ENCODE data around the gene UNC79.

The UNC79 gene

GRCh38 chr14:93734086-93734822 lies 303.5 kb downstream of the UNC79 start:
- Histone ChIP-seq H4K20me1 (no peaks in the 10 kb centered on the region; a peak in 1 of 22 replicates), H3K4me1 (0 out of 20 replicates have a peak, but pooled peaks cover 0 to 5% (median 0%) of the 10 kb centered on the region in 10 experiments), H3K9ac (no peak overlapping the region), H3K9me3 (replicated peaks in 1 of 11) (no peaks in the 10 kb centered on the region), H3K27me3 (no peaks in the 10 kb centered on the region), H3K27ac (no peak overlapping the region), H3K4me2 (no peak overlapping the region), H3K4me3 (no peak overlapping the region), H3K36me3 (no peaks in the 10 kb centered on the region)
- TF ChIP-seq Cebpa-rat (IDR thresholded peaks at IDR 0.05), result no peak

- no peaks in the 10 kb centered on the region for H3K9me3 ChIP-seq (replicated peaks in 1 of 11)
- H3K27me3 ChIP-seq, result no peaks in the 10 kb centered on the region
- H3K27ac ChIP-seq, result no peak overlapping the region
- H3K9ac ChIP-seq, result no peak overlapping the region
- H3K36me3 ChIP-seq, result no peaks in the 10 kb centered on the region
- TF ChIP-seq Cebpa-rat (IDR thresholded peaks at IDR 0.05), result no peak
- H3K4me1 ChIP-seq, result 0 out of 20 replicates have a peak, but pooled peaks cover 0 to 5% (median 0%) of the 10 kb centered on the region in 10 experiments
- no peak overlapping the region for H3K4me3 ChIP-seq
- H4K20me1 ChIP-seq, result no peaks in the 10 kb centered on the region; a peak in 1 of 22 replicates
- 0 out of 22 replicates have a peak overlapping the region, but pooled peaks of 1 of the 11 experiments have one; percentile 3 for H3K4me2 ChIP-seq
Observed at GRCh38 chr14:93735206-93735605, 304.5 kb downstream of the UNC79 start.

GRCh38 chr14:93736378-93737014 lies 305.8 kb downstream of the UNC79 start:
- Histone ChIP-seq H3K27me3 (no peaks in the 10 kb centered on the region), H4K20me1 (no peaks in the 10 kb centered on the region), H3K4me2 (no peak overlapping the region), H3K4me3 (no peak overlapping the region), H3K4me1 (peaks cover 0 to 9% (median 0%) of the 10 kb centered on the region in 10 experiments; a peak in 5 of 20 replicates), H3K9ac (no peak overlapping the region), H3K27ac (no peak overlapping the region), H3K9me3 (replicated peaks in 1 of 11) (no peaks in the 10 kb centered on the region), H3K36me3 (no peaks in the 10 kb centered on the region)
- no peak for TF ChIP-seq Cebpa-rat (IDR thresholded peaks at IDR 0.05)

- Histone ChIP-seq H3K27ac (no peak overlapping the region), H3K9me3 (replicated peaks in 1 of 11) (no peaks in the 10 kb centered on the region), H3K4me1 (peaks cover 0 to 18% (median 0%) of the 10 kb centered on the region in 10 experiments; a peak in 6 of 20 replicates), H3K36me3 (no peaks in the 10 kb centered on the region), H3K9ac (no peak overlapping the region), H3K4me2 (no peak overlapping the region), H4K20me1 (no peaks in the 10 kb centered on the region), H3K4me3 (no peak overlapping the region), H3K27me3 (no peaks in the 10 kb centered on the region)
- TF ChIP-seq Cebpa-rat (IDR thresholded peaks at IDR 0.05), result no peak
Observed at GRCh38 chr14:93737634-93738033, 306.9 kb downstream of the UNC79 start.

GRCh38 chr14:93741556-93742230 lies 311.0 kb downstream of the UNC79 start:
- Histone ChIP-seq H3K9ac (no peak overlapping the region), H3K4me3 (no peak overlapping the region), H3K4me2 (peak overlapping the region in 5 of 11 experiments; percentile 6 to 38 (median 32); a peak in 10 of 22 replicates), H3K27ac (no peak overlapping the region), H4K20me1 (no peaks in the 10 kb centered on the region), H3K9me3 (replicated peaks in 1 of 11) (no peaks in the 10 kb centered on the region), H3K36me3 (no peaks in the 10 kb centered on the region), H3K4me1 (peaks cover 0 to 18% (median 7%) of the 10 kb centered on the region in 10 experiments; a peak in 11 of 20 replicates), H3K27me3 (no peaks in the 10 kb centered on the region)
- TF ChIP-seq Cebpa-rat (IDR thresholded peaks at IDR 0.05), result no peak

- H3K4me1 ChIP-seq, result peaks cover 0 to 18% (median 7%) of the 10 kb centered on the region in 10 experiments; a peak in 11 of 20 replicates
- no peak overlapping the region for H3K9ac ChIP-seq
- H3K36me3 ChIP-seq, result no peaks in the 10 kb centered on the region
- no peaks in the 10 kb centered on the region for H3K9me3 ChIP-seq (replicated peaks in 1 of 11)
- H3K27me3 ChIP-seq, result no peaks in the 10 kb centered on the region
- H4K20me1 ChIP-seq, result no peaks in the 10 kb centered on the region
- no peak overlapping the region for H3K4me2 ChIP-seq
- no peak overlapping the region for H3K4me3 ChIP-seq
- no peak for TF ChIP-seq Cebpa-rat (IDR thresholded peaks at IDR 0.05)
- no peak overlapping the region for H3K27ac ChIP-seq
Observed at GRCh38 chr14:93742761-93743160, 312.0 kb downstream of the UNC79 start.

GRCh38 chr14:93743270-93744060 lies 312.7 kb downstream of the UNC79 start:
- H3K4me1 ChIP-seq, result peaks cover 0 to 18% (median 7%) of the 10 kb centered on the region in 10 experiments; a peak in 11 of 20 replicates
- no peak overlapping the region for H3K4me2 ChIP-seq
- no peaks in the 10 kb centered on the region for H4K20me1 ChIP-seq
- no peaks in the 10 kb centered on the region for H3K9me3 ChIP-seq (replicated peaks in 1 of 11)
- H3K36me3 ChIP-seq, result no peaks in the 10 kb centered on the region
- H3K4me3 ChIP-seq, result no peak overlapping the region
- H3K27me3 ChIP-seq, result no peaks in the 10 kb centered on the region
- TF ChIP-seq Cebpa-rat (IDR thresholded peaks at IDR 0.05), result no peak
- H3K9ac ChIP-seq, result no peak overlapping the region
- no peak overlapping the region for H3K27ac ChIP-seq

- H3K4me2 ChIP-seq, result no peak overlapping the region
- H3K27ac ChIP-seq, result no peak overlapping the region
- TF ChIP-seq Cebpa-rat (IDR thresholded peaks at IDR 0.05), result no peak
Observed at GRCh38 chr14:93744176-93744575, 313.4 kb downstream of the UNC79 start.

More at GRCh38 chr14:93744176-93744575, 313.4 kb downstream of the UNC79 start:
- no peaks in the 10 kb centered on the region for H3K9me3 ChIP-seq (replicated peaks in 1 of 11)
- H3K27me3 ChIP-seq, result no peaks in the 10 kb centered on the region
- H3K4me3 ChIP-seq, result no peak overlapping the region
- no peak overlapping the region for H3K9ac ChIP-seq
- H4K20me1 ChIP-seq, result no peaks in the 10 kb centered on the region
- peaks cover 0 to 18% (median 7%) of the 10 kb centered on the region in 10 experiments; a peak in 11 of 20 replicates for H3K4me1 ChIP-seq
- H3K36me3 ChIP-seq, result no peaks in the 10 kb centered on the region

Data from BLaER1 treated with 17β-estradiol and CSF1 and Interleukin-3, amounts not matched to agents 10 nM and 100 nM (cell line).